Measurements from ENCODE around the gene CLCN7. TPM values are rescaled to one million over a fixed set of nuclear protein-coding genes. Genes with fewer than 3 reads are reported as not detected.

CLCN7 gene
- total and polyA plus RNA-seq, 2 experiments from 2014 or later: 50.1 to 57.6 TPM

- no peaks in the 10 kb centered on the region for H3K4me1 ChIP-seq (ENCODE audit: low read depth)
- DNase-seq (ENCODE audit: low read depth in 1 of 2, low spot score in 1 of 2): no peak
- no peak for TF ChIP-seq CTCF (IDR thresholded peaks at IDR 0.05; ENCODE audit: low read depth, low read length)
- H3K36me3 ChIP-seq: no peaks in the 10 kb centered on the region
- H3K27me3 ChIP-seq: no peaks in the 10 kb centered on the region
- no peak overlapping the region for H3K4me3 ChIP-seq
- H3K27ac ChIP-seq: no peak overlapping the region
- H3K9me3 ChIP-seq (ENCODE audit: low read depth): no peaks in the 10 kb centered on the region
Observed at GRCh38 chr16:1461146-1461545, 13.7 kb downstream of the CLCN7 start.

- no peak for TF ChIP-seq CTCF (IDR thresholded peaks at IDR 0.05; ENCODE audit: low read depth, low read length)
- Histone ChIP-seq H3K4me3 (no peak overlapping the region), H3K36me3 (no peaks in the 10 kb centered on the region), H3K27me3 (no peaks in the 10 kb centered on the region), H3K9me3 (ENCODE audit: low read depth) (no peaks in the 10 kb centered on the region), H3K27ac (no peak overlapping the region), H3K4me1 (ENCODE audit: low read depth) (no peaks in the 10 kb centered on the region)
- DNase-seq (ENCODE audit: low read depth in 1 of 2, low spot score in 1 of 2): no peak
Observed at GRCh38 chr16:1460602-1461138, 14.2 kb downstream of the CLCN7 start.

- H3K27me3 ChIP-seq: no peaks in the 10 kb centered on the region
- H3K36me3 ChIP-seq: peaks cover 6% of the 10 kb centered on the region
Observed at GRCh38 chr16:1459967-1460366, 14.9 kb downstream of the CLCN7 start.

GRCh38 chr16:1458977-1459341 lies 15.9 kb downstream of the CLCN7 start:
- DNase-seq (ENCODE audit: low read depth in 1 of 2, low spot score in 1 of 2): no peak
- Histone ChIP-seq H3K36me3 (peaks cover 8% of the 10 kb centered on the region), H3K27ac (no peak overlapping the region), H3K4me3 (no peak overlapping the region), H3K9me3 (ENCODE audit: low read depth) (no peaks in the 10 kb centered on the region), H3K4me1 (ENCODE audit: low read depth) (no peaks in the 10 kb centered on the region), H3K27me3 (no peaks in the 10 kb centered on the region)
- no peak for TF ChIP-seq CTCF (IDR thresholded peaks at IDR 0.05; ENCODE audit: low read depth, low read length)

More at GRCh38 chr16:1459967-1460366, 14.9 kb downstream of the CLCN7 start:
- no peak overlapping the region for H3K4me3 ChIP-seq
- H3K27ac ChIP-seq: no peak overlapping the region
- TF ChIP-seq CTCF (IDR thresholded peaks at IDR 0.05; ENCODE audit: low read depth, low read length): no peak
- H3K9me3 ChIP-seq (ENCODE audit: low read depth): no peaks in the 10 kb centered on the region
- DNase-seq (ENCODE audit: low read depth in 1 of 2, low spot score in 1 of 2): no peak
- H3K4me1 ChIP-seq (ENCODE audit: low read depth): no peaks in the 10 kb centered on the region

GRCh38 chr16:1458336-1458976 lies 16.4 kb downstream of the CLCN7 start:
- H3K27me3 ChIP-seq: no peaks in the 10 kb centered on the region
- H3K36me3 ChIP-seq: peaks cover 8% of the 10 kb centered on the region
- no peak overlapping the region for H3K4me3 ChIP-seq
- TF ChIP-seq CTCF (IDR thresholded peaks at IDR 0.05; ENCODE audit: low read depth, low read length): no peak
- DNase-seq (ENCODE audit: low read depth in 1 of 2, low spot score in 1 of 2): no peak
- no peaks in the 10 kb centered on the region for H3K4me1 ChIP-seq (ENCODE audit: low read depth)
- no peaks in the 10 kb centered on the region for H3K9me3 ChIP-seq (ENCODE audit: low read depth)
- H3K27ac ChIP-seq: no peak overlapping the region
